Spinal cord (tissue), 10 donors: ENCODE data around the gene TSPAN16. TPM values are rescaled to one million over a fixed set of nuclear protein-coding genes. Genes with fewer than 3 reads are reported as not detected.
"Not testable (repeated sequence)": the region's sequence is repeated elsewhere in the genome, so short reads cannot be mapped to it uniquely, and the experiment has no call there.

Source experiments
- DNase-seq, 6 donors: peaks; one replicate each; pipeline versions ENCODE4 v3.0.0 to v3.0.0-alpha.2; 2013 to 2015; ENCODE audit warnings: low spot score in 6 of 6, low read depth in 4 of 6
- H3K27ac ChIP-seq: one replicate; pipeline ENCODE4 v1.5.1; 2013; ENCODE audit warnings: low read depth, low read length, control low read depth
- H3K27me3 ChIP-seq: one replicate; pipeline ENCODE4 v1.6.1; 2013; ENCODE audit warnings: low read length; ENCODE audit not compliant: control insufficient read depth, insufficient read depth
- H3K36me3 ChIP-seq: one replicate; pipeline ENCODE4 v1.6.1; 2013; ENCODE audit warnings: low read length; ENCODE audit not compliant: control insufficient read depth, insufficient read depth
- H3K4me1 ChIP-seq: one replicate; pipeline ENCODE4 v1.6.1; 2013; ENCODE audit warnings: low read length; ENCODE audit not compliant: control insufficient read depth, insufficient read depth
- H3K4me3 ChIP-seq: one replicate; pipeline ENCODE4 v1.5.1; 2013; ENCODE audit warnings: low read depth, low read length, control low read depth
- H3K9me3 ChIP-seq: one replicate; pipeline ENCODE4 v1.6.1; 2013; ENCODE audit warnings: low read length; ENCODE audit not compliant: control insufficient read depth, insufficient read depth
- WGBS: methylation state at CpG from one replicate; pipeline ENCODE4 v1.1.5; 2013; ENCODE audit warnings: missing lambda C conversion rate; ENCODE audit not compliant: insufficient coverage; 5-methylcytosine and 5-hydroxymethylcytosine counted together
- polyA plus RNA-seq, 2 donors: library from polyadenylated mRNA; unstranded; fragments of 120-200 nt; gene quantifications; one replicate each; pipeline ENCODE4 v1.2.1, GENCODE V29; 2013; ENCODE audit not compliant: insufficient read length in 2 of 2
- total RNA-seq, 2 donors: library from RNA; depleted of rRNA in 1 of 2; stranded (reverse); fragments of 120-200 nt in 1 of 2; fragments of >200 nt in 1 of 2; gene quantifications; one replicate each; pipeline versions ENCODE4 v1.2.3 to v1.2.4, GENCODE V29; 2013 to 2014
- donor health status: healthy.

TSPAN16 gene
- total and polyA plus RNA-seq, 4 donors, result 0.36 TPM; not detected in 3

DNA sequence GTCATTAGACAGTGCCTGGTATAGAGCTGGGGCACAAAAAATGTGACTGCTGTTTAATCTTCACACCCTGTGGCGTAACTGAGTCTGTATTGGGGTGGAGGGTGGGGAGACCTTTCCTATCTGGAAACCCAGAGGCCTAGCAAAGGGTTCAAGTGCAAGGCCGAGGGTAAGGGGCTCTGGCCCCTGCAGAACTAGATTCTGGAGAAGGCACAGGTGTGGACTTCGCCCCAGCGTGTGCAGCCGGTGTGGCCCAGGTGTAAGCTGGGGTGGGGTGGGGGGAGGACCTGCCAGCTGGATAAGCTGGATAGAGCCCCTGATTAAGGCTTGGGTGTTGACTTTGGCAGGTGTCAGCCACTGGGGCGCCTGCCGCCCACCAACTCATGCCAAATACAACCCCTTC, 42.2 kb downstream of the TSPAN16 start:
- Histone ChIP-seq H3K4me3 (no peak overlapping the region), H3K27ac (no peak overlapping the region), H3K9me3 (no peaks in the 10 kb centered on the region), H3K4me1 (peaks cover 25% of the 10 kb centered on the region), H3K36me3 (peaks cover 65% of the 10 kb centered on the region), H3K27me3 (no peaks in the 10 kb centered on the region)
- no peak for DNase-seq
- 91% methylated on average over 5 of the region's 7 CpGs for WGBS

DNA sequence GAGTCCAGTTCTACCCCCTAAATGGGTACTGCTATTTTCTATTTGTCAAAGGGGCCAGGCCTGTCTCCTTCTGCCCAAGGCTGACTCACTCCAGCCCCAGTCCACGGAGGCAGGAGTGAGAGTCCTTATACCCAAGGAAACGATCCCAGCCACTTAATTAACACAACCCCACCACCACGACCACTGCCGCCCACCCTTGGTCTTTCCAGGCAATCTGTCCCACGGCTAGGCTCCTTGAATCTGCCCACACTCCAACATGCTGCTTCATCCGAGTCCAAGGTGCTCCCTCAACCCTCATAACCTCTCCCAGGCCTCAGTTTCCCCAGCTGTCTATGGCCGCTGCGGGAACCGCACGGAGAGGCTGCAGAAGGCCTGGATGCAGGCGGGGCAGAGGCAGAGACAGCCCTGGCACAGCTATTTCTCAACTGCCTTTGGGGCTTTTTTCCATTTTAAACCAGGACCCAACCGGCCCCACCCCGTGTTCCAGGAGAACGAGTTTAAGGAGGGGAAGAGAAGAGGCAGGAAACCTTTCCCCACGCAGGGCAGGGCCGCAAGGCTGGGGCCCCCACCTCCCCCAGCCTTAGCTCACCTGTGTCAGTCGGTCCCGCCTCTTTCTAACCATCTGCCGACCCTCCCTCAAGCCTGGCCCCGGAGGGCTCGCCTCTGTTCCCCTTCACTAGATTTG, 42.8 kb downstream of the TSPAN16 start:
- H3K4me1 ChIP-seq, result peaks cover 26% of the 10 kb centered on the region
- H3K27me3 ChIP-seq, result no peaks in the 10 kb centered on the region
- peak overlapping the region; percentile 74 for H3K4me3 ChIP-seq
- peak overlapping the region; percentile 71 for H3K27ac ChIP-seq
- WGBS, result 37% methylated on average over 17 of the region's 21 CpGs
- peaks cover 62% of the 10 kb centered on the region for H3K36me3 ChIP-seq
- DNase-seq, result peak in 1 of 6 donors; percentile 19
- no peaks in the 10 kb centered on the region for H3K9me3 ChIP-seq

DNA sequence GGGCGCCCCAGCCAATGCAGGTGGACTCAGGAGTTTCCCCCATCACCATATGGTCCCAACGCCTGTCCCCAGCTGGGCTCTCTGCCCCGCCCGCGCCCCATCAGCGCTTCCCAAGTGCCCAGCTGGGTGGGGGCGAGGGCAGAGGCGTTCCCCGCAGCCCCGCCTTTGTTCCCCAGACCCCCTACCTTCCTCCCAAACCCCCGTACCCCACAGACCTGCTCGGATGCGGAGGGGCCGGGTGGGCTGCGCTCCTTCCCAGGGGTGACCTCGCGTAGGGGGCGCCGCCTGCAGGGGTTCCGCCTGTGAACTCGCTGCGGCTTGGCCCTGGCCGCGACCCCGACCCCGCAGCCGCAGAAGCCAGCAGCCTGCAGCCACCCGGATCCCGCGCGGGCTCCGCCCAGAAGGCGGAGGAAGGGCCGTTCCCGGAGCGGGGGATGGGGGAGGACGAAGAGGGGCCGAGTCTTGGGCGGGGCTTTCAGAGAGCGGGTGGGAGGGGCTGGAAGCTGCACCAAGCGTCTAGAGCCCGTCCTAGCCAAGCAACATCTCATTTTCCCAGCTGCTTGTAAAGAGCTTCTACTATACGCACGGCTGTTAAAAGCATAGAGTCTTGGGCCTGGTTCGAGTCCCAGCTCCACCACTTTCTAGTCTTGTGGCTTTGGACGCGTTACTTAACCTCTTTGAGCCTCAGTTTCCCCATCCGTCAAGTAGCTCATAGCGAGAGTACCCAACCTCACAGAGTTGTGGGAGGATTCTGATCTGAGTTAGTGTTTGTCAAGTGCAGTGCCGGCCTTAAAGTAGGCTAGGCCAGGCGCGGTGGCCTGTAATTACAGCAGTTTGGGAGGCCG, 43.5 kb downstream of the TSPAN16 start, which contains the start of gene RAB3D:
Gene RAB3D, minus strand, starts transcription at position 404 of the 845 bp plus-strand sequence. CDS start 2,258 bp downstream, outside the sequence.
- 3% methylated on average over 46 of the region's 53 CpGs for WGBS
- H3K4me3 ChIP-seq, result peak within 1 kb of the TSS; percentile 74
- peak in 5 of 6 donors; percentile 79 to 98 (median 89) for DNase-seq
- no peaks in the 10 kb centered on the region for H3K27me3 ChIP-seq
- peaks cover 29% of the 10 kb centered on the region for H3K4me1 ChIP-seq
- peaks cover 56% of the 10 kb centered on the region for H3K36me3 ChIP-seq
- peak within 1 kb of the TSS; percentile 71 for H3K27ac ChIP-seq
- no peaks in the 10 kb centered on the region for H3K9me3 ChIP-seq

DNA sequence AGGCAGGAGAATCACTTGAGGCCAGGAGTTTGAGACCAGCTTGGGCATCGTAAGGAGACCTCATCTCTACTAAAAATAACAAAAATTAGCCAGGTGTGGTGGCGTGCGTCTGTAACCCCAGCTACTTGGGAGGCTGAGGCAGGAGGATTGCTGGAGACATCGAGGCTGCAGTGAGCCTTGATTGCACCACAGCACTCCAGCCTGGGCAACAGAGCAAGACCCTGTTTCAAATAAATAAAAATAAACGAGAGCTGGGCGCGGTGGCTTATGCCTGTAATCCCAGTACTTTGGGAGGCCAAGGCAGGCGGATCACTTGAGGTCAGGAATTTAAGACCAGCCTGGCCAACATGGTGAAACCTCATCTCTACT, 44.1 kb downstream of the TSPAN16 start:
- not testable (repeated sequence) for H3K9me3 ChIP-seq, DNase-seq, H3K27me3 ChIP-seq
- 95% methylated on average over 6 of the region's 8 CpGs for WGBS
- Histone ChIP-seq H3K27ac (peak overlapping the region; percentile 58), H3K36me3 (peaks cover 51% of the 10 kb centered on the region), H3K4me1 (peaks cover 35% of the 10 kb centered on the region), H3K4me3 (peak overlapping the region; percentile 74)

DNA sequence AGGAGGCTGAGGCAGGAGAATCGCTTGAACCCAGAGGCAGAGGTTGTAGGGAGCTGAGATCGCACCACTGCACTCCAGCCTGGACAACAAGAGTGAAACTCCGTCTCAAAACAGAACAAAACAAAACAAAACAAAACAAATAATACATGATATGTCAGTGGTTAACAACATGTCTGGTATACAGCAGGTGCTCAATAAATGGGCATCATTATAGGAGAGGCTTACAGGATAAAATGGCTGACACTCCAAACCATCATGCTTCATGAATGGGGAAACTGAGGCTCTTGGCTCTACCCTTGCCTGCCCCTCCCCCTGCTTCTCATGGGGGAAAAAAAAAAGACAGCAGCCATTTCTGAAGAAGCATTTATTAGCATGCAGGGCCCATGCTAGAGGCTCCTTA, 46.5 kb downstream of the TSPAN16 start:
- peaks cover 49% of the 10 kb centered on the region for H3K4me1 ChIP-seq
- no peaks in the 10 kb centered on the region for H3K9me3 ChIP-seq
- no CpG with 5 or more reads among the region's 3 CpGs for WGBS
- no peak overlapping the region for H3K27ac ChIP-seq
- DNase-seq, result no peak
- peaks cover 29% of the 10 kb centered on the region for H3K36me3 ChIP-seq
- no peaks in the 10 kb centered on the region for H3K27me3 ChIP-seq
- H3K4me3 ChIP-seq, result no peak overlapping the region

DNA sequence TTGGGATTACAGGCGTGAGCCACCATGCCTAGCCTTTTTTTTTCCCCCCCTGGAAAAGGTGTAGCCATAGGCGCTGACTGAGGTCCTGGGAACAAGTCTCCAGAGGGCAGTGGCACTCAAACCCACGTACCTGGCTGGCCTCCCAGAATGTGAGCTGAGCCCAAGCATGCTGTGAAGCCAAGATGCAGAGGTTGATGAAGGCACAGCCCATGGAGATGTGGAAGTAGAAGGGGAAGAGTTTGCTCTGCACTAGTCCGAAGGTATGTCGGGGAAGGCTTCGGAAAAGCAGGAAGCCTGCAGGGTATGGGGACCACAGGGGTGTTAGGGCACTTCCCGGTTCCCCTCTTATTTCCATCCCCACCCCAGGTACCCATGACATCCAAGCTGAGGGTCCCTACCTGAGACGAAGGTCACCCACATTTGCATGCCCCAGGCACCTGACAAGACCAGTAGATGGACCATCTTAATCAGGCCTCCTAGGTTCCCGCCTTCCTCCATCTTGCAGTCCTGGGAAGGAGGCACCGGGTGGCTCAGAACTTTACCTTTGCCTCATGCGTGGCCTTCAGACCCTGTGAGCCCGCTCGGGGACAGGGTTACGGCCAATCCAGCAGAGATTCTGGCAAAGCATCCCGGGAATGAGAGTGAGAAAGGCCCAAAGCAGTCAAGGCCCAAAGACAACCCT, 49.3 kb downstream of the TSPAN16 start:
- Histone ChIP-seq H3K4me3 (peak overlapping the region; percentile 87), H3K4me1 (peaks cover 28% of the 10 kb centered on the region), H3K27me3 (no peaks in the 10 kb centered on the region), H3K36me3 (peaks cover 19% of the 10 kb centered on the region), H3K27ac (peak overlapping the region; percentile 76), H3K9me3 (no peaks in the 10 kb centered on the region)
- DNase-seq, result no peak
- WGBS, result 44% methylated on average over 10 of the region's 15 CpGs

DNA sequence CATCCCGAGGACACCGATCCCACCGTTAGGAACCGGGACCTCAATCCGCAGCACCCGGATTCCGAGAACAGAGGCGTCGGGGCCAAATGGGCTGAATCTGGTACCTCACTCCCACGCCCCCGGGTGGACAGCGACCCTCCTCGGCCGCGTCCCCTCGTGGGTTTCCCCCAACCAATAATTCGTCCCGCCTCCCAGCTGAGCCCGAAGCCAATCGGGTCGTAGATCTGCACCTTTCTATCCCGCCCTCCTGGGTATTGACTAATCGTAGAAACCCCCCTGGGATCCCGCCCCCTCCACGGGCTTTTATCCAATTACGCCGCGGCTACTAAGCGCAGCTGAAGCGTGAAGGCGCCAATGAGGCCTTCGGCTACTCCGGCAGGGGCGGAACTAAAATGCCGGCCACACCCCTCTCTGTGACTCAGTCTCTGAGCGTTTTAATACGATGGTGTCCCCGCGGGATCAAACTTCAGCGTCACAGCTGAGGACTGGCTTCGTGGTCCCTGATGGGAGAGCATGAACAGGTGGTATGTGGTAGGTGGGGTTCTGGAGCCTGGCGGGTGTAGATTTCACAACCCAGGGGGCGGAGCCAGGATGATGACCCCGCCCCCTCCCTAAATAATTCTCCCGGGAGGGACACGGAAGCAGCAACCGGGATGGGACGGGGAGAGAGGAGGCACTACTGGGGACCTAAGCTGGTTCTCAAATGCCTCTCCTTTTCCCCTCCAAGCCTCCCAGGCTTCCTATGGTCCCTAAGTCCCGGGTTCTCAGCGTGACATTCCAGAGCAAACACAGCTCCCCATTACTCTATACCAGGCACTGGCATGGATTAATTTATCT, 50.4 kb downstream of the TSPAN16 start, which contains the start of the genes CCDC159 and TMEM205:
Gene CCDC159, plus strand, starts transcription at position 416 of the 837 bp plus-strand sequence. Its CDS starts 88 bp downstream, at position 504.
Gene TMEM205, minus strand, starts transcription at position 165 of the 837 bp plus-strand sequence. CDS start 649 bp downstream, outside the sequence.
- WGBS, result 0% methylated on average over 42 of the region's 50 CpGs
- H3K27ac ChIP-seq, result peak within 1 kb of the TSS; percentile 89

DNA sequence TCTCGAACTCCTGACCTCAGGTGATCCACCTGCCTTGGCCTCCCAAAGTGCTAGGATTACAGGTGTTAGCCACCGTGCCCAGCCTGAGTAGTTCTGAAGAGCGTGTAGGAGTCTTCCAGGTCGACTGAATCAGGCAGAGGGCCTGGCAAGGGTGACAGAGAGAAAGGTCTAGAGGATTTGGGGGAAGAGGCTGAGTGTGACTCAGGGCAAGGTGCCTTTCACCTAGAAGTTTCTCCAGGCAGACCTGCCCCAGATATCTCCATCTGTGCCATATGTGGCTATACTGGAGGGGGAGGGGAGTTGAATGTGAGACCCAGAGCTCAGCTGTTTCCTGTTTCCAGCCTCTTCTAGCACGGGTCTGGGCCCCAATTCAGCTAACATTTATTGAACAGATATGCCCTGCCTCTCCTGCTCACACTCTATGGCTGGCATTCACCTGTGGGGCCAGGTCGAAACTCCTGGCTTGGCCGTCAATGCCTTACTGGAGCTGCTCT, 51.6 kb downstream of the TSPAN16 start:
- Histone ChIP-seq H3K4me3 (no peak overlapping the region), H3K27me3 (no peaks in the 10 kb centered on the region), H3K36me3 (peaks cover 10% of the 10 kb centered on the region), H3K4me1 (peaks cover 28% of the 10 kb centered on the region), H3K27ac (no peak overlapping the region), H3K9me3 (no peaks in the 10 kb centered on the region)
- 83% methylated on average over 7 of the region's 7 CpGs for WGBS
- DNase-seq, result no peak

More for the DNA sequence above, 50.4 kb downstream of the TSPAN16 start, which contains the start of the genes CCDC159 and TMEM205:
- peak within 1 kb of the TSS; percentile 87 for H3K4me3 ChIP-seq
- no peaks in the 10 kb centered on the region for H3K27me3 ChIP-seq
- H3K4me1 ChIP-seq, result peaks cover 28% of the 10 kb centered on the region
- no peaks in the 10 kb centered on the region for H3K9me3 ChIP-seq
- peaks cover 19% of the 10 kb centered on the region for H3K36me3 ChIP-seq
- peak; percentile 92 to 100 (median 98) for DNase-seq
